Mesenchymal stem cell (in vitro differentiated cells and primary cell): ENCODE results near the gene PTPRG.

Experiments used
- DNase-seq: peaks from one replicate; pipeline ENCODE4 v3.0.0-alpha.2; 2013
- H2AFZ ChIP-seq: one replicate; pipeline ENCODE4 v1.6.1; 2013; ENCODE audit warnings: low read depth, mild to moderate bottlenecking, control low read depth, inconsistent platforms, low read length, moderate library complexity
- H2AK5ac ChIP-seq: 2 replicates; pipeline ENCODE4 v1.6.1; 2013; ENCODE audit warnings: low read length, moderate library complexity, mild to moderate bottlenecking, inconsistent platforms; ENCODE audit not compliant: severe bottlenecking
- H2BK120ac ChIP-seq: one replicate; pipeline ENCODE4 v1.6.1; 2013; ENCODE audit warnings: low read depth, mild to moderate bottlenecking, inconsistent platforms, low read length, moderate library complexity
- H2BK12ac ChIP-seq, 2 experiments: one replicate each; pipeline ENCODE4 v1.6.1; 2013; ENCODE audit warnings: inconsistent platforms in 2 of 2, low read length in 2 of 2, mild to moderate bottlenecking in 2 of 2, moderate library complexity in 2 of 2, control low read depth in 1 of 2
- H2BK15ac ChIP-seq: one replicate; pipeline ENCODE4 v1.6.1; 2013; ENCODE audit warnings: mild to moderate bottlenecking, low read depth, inconsistent platforms; ENCODE audit not compliant: poor library complexity, severe bottlenecking
- H2BK5ac ChIP-seq: 2 replicates; pipeline ENCODE4 v1.6.1; 2013; ENCODE audit warnings: low read depth, mild to moderate bottlenecking, low read length, control low read depth, inconsistent platforms; ENCODE audit not compliant: poor library complexity, severe bottlenecking
- H3K14ac ChIP-seq, 2 experiments: one replicate each; pipeline ENCODE4 v1.6.1; 2013; ENCODE audit warnings: inconsistent platforms in 2 of 2, low read length in 2 of 2, control low read depth in 1 of 2, mild to moderate bottlenecking in 1 of 2, moderate library complexity in 1 of 2
- H3K18ac ChIP-seq, 2 experiments: one replicate each; pipeline ENCODE4 v1.6.1; 2013; ENCODE audit warnings: inconsistent platforms in 2 of 2, low read length in 2 of 2, control low read depth in 1 of 2, low read depth in 1 of 2, mild to moderate bottlenecking in 1 of 2
- H3K23ac ChIP-seq, 2 experiments: one replicate each; pipeline ENCODE4 v1.6.1; 2013; ENCODE audit warnings: inconsistent platforms in 2 of 2, low read length in 2 of 2, mild to moderate bottlenecking in 2 of 2, moderate library complexity in 2 of 2, control low read depth in 1 of 2
- H3K27ac ChIP-seq: 2 replicates; pipeline ENCODE4 v1.5.1; 2013; ENCODE audit warnings: mild to moderate bottlenecking, moderate library complexity, low read length, control low read depth, inconsistent platforms; ENCODE audit not compliant: poor library complexity, severe bottlenecking
- H3K27me3 ChIP-seq, 2 experiments: 2 replicates each; pipeline versions ENCODE4 v1.6.1 to v1.7.0; 2013; ENCODE audit warnings: low read length in 2 of 2, mild to moderate bottlenecking in 2 of 2, moderate library complexity in 2 of 2, control low read depth in 1 of 2, inconsistent platforms in 1 of 2; ENCODE audit not compliant: control insufficient read depth in 1 of 2, insufficient read depth in 1 of 2
- H3K36me3 ChIP-seq, 2 experiments: 2 replicates each; pipeline versions ENCODE4 v1.6.1 to v1.7.0; 2013; ENCODE audit warnings: low read length in 2 of 2, control low read depth in 1 of 2, inconsistent platforms in 1 of 2, low read depth in 1 of 2, mild to moderate bottlenecking in 1 of 2; ENCODE audit not compliant: insufficient read depth in 2 of 2, control insufficient read depth in 1 of 2
- H3K4ac ChIP-seq, 2 experiments: one replicate each; pipeline ENCODE4 v1.6.1; 2013; ENCODE audit warnings: inconsistent platforms in 2 of 2, low read length in 2 of 2, mild to moderate bottlenecking in 2 of 2, moderate library complexity in 2 of 2, control low read depth in 1 of 2, low read depth in 1 of 2
- H3K4me1 ChIP-seq: 2 replicates; pipeline ENCODE4 v1.6.1; 2013; ENCODE audit warnings: low read depth, low read length, control low read depth; ENCODE audit not compliant: control insufficient read depth, insufficient read depth
- H3K4me2 ChIP-seq: 2 replicates; pipeline ENCODE4 v1.6.1; 2013; ENCODE audit warnings: low read length, mild to moderate bottlenecking, inconsistent platforms; ENCODE audit not compliant: poor library complexity, severe bottlenecking
- H3K4me3 ChIP-seq, 2 experiments: 2 replicates each; pipeline versions ENCODE4 v1.5.1 to v1.7.0; 2013; ENCODE audit warnings: low read length in 2 of 2, mild to moderate bottlenecking in 2 of 2, control low read depth in 1 of 2, low read depth in 1 of 2; ENCODE audit not compliant: insufficient read depth in 1 of 2
- H3K79me1 ChIP-seq: replicated peaks from 2 replicates; pipeline ENCODE4 v1.6.1; 2013; ENCODE audit warnings: mild to moderate bottlenecking, control low read depth, low read length, inconsistent platforms; ENCODE audit not compliant: poor library complexity, severe bottlenecking
- H3K9ac ChIP-seq: 2 replicates; pipeline ENCODE4 v1.7.0; 2013; ENCODE audit warnings: mild to moderate bottlenecking, low read length, moderate library complexity
- H3K9me3 ChIP-seq: 2 replicates; pipeline ENCODE4 v1.7.0; 2013; ENCODE audit warnings: mild to moderate bottlenecking, low read length; ENCODE audit not compliant: control insufficient read depth
- H4K8ac ChIP-seq: one replicate; pipeline ENCODE4 v1.6.1; 2013; ENCODE audit warnings: inconsistent platforms, mild to moderate bottlenecking, low read length, moderate library complexity
- H4K91ac ChIP-seq: one replicate; pipeline ENCODE4 v1.6.1; 2013; ENCODE audit warnings: mild to moderate bottlenecking, low read length, inconsistent platforms
- WGBS: methylation state at CpG from one replicate; pipeline ENCODE4 v1.1.7; 2013; ENCODE audit warnings: mixed read lengths; 5-methylcytosine and 5-hydroxymethylcytosine counted together

PTPRG gene

DNA sequence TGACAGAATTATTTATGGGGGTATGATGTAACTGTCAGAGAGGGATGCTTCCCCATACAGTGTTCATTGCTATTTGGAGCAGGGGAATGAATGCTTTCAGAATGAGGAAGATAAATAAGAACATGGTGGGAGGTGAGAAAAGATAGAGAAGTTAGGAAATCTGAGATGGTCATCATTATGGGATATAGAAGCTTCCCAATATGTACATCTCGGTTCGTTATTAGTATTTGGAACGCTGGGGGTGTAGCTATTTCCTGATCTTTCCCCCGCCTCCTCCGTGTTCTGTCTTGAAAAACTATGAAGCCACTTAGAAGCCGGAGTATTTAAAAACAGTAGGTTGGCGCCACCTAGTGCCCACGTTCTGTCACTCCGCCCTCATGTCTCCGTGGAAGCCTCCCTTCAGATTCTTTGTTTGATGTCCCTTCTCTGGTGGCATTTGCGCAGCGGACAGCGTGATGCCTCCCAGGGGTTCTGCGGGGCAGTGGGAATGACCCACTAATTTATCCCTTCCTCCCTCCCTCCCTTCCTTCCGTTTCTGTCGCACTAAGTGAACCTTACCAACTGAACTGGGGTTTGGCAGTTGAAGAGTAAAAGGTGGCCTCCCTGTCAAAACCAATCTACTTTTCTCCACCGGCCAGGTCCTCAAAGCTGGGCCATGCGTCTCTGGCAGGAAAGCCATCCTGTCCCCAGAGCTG, 627.5 kb downstream of the PTPRG start:
- H2BK5ac ChIP-seq = no peak overlapping the region
- H2BK15ac ChIP-seq = no peak overlapping the region
- H2BK12ac ChIP-seq = no peak overlapping the region
- H3K23ac ChIP-seq = no peak overlapping the region
- 10% methylated on average over 14 of the region's 18 CpGs for WGBS
- no peak overlapping the region for H2AK5ac ChIP-seq
- no peak overlapping the region for H3K27ac ChIP-seq
- H3K14ac ChIP-seq = no peak overlapping the region
- peak overlapping the region in 1 of 2 experiments; percentile 62 for H3K4me3 ChIP-seq
- H3K18ac ChIP-seq = no peak overlapping the region
- H3K36me3 ChIP-seq = peaks cover 13 to 21% of the 10 kb centered on the region in 2 experiments
- peak overlapping the region; percentile 60 for H3K9ac ChIP-seq
- peaks cover 1% of the 10 kb centered on the region for H3K79me1 ChIP-seq
- no peaks in the 10 kb centered on the region for H3K9me3 ChIP-seq
- H3K4me2 ChIP-seq = peak overlapping the region; percentile 34
- DNase-seq = peak; percentile 68
- H4K91ac ChIP-seq = no peak overlapping the region
- no peak overlapping the region for H4K8ac ChIP-seq
- no peak overlapping the region for H2AFZ ChIP-seq
- peaks cover 5% of the 10 kb centered on the region for H3K4me1 ChIP-seq
- no peak overlapping the region for H2BK120ac ChIP-seq
- H3K4ac ChIP-seq = no peak overlapping the region
- no peaks in the 10 kb centered on the region for H3K27me3 ChIP-seq

DNA sequence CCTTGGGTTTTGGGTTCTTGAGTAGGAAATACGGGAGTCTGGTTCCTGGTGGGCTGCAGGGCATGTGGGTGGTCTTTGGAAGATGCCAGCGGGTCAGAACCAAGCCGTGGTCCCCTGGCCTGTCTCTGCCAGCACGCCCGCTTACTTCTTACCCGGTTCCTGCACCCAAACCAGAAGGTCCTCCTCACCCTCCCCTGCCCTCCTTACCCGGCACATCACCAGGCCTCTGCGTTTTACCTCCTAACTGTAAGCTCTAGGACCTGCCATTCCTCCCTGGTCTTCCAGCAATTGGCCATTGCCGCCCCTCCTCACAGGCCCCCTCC, 628.0 kb downstream of the PTPRG start:
- Histone ChIP-seq H3K4ac (no peak overlapping the region), H4K91ac (no peak overlapping the region), H3K4me1 (peaks cover 2% of the 10 kb centered on the region), H3K79me1 (peaks cover 1% of the 10 kb centered on the region), H3K4me2 (no peak overlapping the region), H3K4me3 (no peak overlapping the region), H2BK12ac (no peak overlapping the region), H2BK5ac (no peak overlapping the region), H2BK15ac (no peak overlapping the region), H2BK120ac (no peak overlapping the region), H3K27ac (no peak overlapping the region), H3K14ac (no peak overlapping the region), H3K23ac (no peak overlapping the region), H3K27me3 (no peaks in the 10 kb centered on the region), H3K9me3 (no peaks in the 10 kb centered on the region), H3K36me3 (peaks cover 13 to 26% of the 10 kb centered on the region in 2 experiments), H2AK5ac (no peak overlapping the region), H3K18ac (no peak overlapping the region), H3K9ac (no peak overlapping the region), H4K8ac (no peak overlapping the region), H2AFZ (no peak overlapping the region)
- WGBS = 93% methylated on average over 9 of the region's 9 CpGs
- DNase-seq = no peak

DNA sequence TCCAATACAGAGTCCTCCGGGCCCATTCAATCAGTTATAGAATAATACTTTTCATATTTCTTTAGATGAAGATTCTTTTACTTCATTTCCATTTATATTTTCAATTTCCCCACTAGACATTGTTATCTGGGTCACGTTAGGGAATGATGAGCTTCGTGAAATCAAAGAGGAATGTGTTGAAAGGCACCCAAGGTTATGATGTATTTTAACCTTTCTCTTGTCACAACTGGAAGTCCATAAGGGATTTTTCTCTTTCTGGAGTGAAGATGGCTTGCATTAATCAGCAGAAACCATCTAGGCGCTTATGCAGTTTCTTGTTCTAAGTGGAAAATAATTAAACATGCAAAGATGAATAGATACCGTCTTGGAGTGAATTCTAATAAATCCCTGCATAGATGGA, 631.5 kb downstream of the PTPRG start:
- Histone ChIP-seq H3K36me3 (peaks cover 14 to 47% of the 10 kb centered on the region in 2 experiments), H2BK12ac (no peak overlapping the region), H3K27ac (no peak overlapping the region), H3K27me3 (no peaks in the 10 kb centered on the region), H3K14ac (no peak overlapping the region), H3K4me2 (no peak overlapping the region), H2AFZ (no peak overlapping the region), H3K4ac (no peak overlapping the region), H3K9me3 (no peaks in the 10 kb centered on the region), H3K79me1 (peaks cover 1% of the 10 kb centered on the region), H4K91ac (no peak overlapping the region), H2AK5ac (no peak overlapping the region), H2BK120ac (no peak overlapping the region), H3K23ac (no peak overlapping the region), H3K9ac (no peak overlapping the region), H3K18ac (no peak overlapping the region), H4K8ac (no peak overlapping the region), H3K4me1 (peaks cover 2% of the 10 kb centered on the region), H2BK5ac (no peak overlapping the region), H2BK15ac (no peak overlapping the region), H3K4me3 (no peak overlapping the region)
- WGBS = 91% methylated on average over 4 of the region's 5 CpGs
- no peak for DNase-seq

DNA sequence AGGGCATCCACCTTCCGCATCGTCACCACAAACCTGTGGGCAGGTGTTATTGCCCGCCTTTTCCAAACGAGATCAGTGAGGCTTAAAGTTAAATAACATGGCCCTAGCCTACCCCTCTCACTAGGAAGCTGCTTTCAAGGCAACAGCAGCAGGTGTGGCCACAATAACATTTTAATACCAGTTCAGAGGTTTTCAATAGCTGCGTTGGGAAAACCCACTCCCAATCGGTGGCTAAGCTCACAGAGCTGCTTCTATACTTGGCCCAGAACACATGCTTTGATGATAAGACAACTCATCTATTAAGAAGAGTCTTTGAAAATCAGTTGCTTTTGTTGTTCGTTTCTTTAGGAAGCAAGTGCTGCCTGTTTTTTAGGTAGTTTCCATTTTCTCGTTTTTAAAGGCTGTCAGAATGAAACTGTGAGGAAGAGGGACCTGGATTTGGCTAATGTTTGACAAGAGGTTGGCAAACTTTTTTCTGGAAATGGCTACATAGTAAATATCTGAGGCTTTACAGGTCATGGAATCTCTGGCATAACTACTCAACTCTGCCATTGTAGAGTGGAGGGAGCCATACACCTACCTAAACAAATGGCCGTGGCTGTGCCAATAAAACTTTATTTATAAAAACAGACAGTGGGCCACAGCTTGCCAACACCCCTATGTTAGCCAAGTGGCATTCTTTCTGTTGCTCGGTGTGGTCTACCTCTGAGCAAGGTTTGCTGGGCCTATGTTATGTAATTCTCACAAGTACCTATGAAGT, 632.4 kb downstream of the PTPRG start:
- no peak for DNase-seq
- Histone ChIP-seq H3K79me1 (peaks cover 1% of the 10 kb centered on the region), H3K27me3 (no peaks in the 10 kb centered on the region), H3K4me2 (no peak overlapping the region), H3K36me3 (peaks cover 14 to 48% of the 10 kb centered on the region in 2 experiments), H2AK5ac (no peak overlapping the region), H2AFZ (no peak overlapping the region), H3K14ac (no peak overlapping the region), H3K4ac (no peak overlapping the region), H2BK15ac (no peak overlapping the region), H4K91ac (no peak overlapping the region), H3K9me3 (no peaks in the 10 kb centered on the region), H3K4me3 (no peak overlapping the region), H2BK12ac (no peak overlapping the region), H2BK5ac (no peak overlapping the region), H3K9ac (no peak overlapping the region), H3K18ac (no peak overlapping the region), H3K27ac (no peak overlapping the region), H3K4me1 (peaks cover 2% of the 10 kb centered on the region), H4K8ac (no peak overlapping the region), H2BK120ac (no peak overlapping the region), H3K23ac (no peak overlapping the region)
- WGBS = 93% methylated on average over 10 of the region's 10 CpGs
